ENCODE measurements around the gene DDX3X. TPM values are rescaled to one million over a fixed set of nuclear protein-coding genes. Genes with fewer than 3 reads are reported as not detected.
"Not testable (repeated sequence)": the region's sequence is repeated elsewhere in the genome, so short reads cannot be mapped to it uniquely, and the experiment has no call there.

Gene DDX3X
- total and polyA plus RNA-seq, 2 donors (not counting 1 experiment from before 2014, with no cell fraction given): 130 to 289 TPM

DNA sequence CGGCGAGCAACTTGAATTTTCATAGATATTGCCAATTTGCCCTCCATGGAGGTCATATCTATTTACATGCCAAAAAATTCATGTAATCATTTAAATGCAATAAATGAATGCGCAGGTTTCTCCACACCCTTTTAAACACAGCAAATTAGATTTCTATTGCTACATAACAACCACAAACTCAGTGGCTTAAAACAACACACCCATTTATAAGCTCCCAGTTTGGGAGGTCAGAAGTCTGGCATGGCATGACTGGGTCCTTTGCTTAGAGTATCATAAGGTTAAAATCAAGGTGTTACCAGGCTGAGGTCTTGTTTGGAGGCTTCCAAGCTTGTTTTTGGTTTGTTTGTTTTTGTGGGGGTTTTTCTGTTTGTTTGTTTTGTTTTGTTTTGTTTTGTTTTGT lies 63.3 kb downstream of the DDX3X start:
- Histone ChIP-seq H3K4me1 (ENCODE audit: control insufficient read depth in 2 of 2, insufficient read depth in 2 of 2, low read length in 2 of 2) (no peaks in the 10 kb centered on the region), H3K4me3 (ENCODE audit: control extremely low read depth in 1 of 5, extremely low read depth in 1 of 5, insufficient read depth in 1 of 5, low read depth in 2 of 5, low read length in 4 of 5) (no peak overlapping the region), H3K36me3 (replicated peaks in 1 of 2; ENCODE audit: control extremely low read depth in 1 of 2, control insufficient read depth in 1 of 2, extremely low read depth in 1 of 2, insufficient read depth in 2 of 2, low read length in 1 of 2) (no peaks in the 10 kb centered on the region), H2AFZ (ENCODE audit: insufficient read depth, low read depth, low read length, poor library complexity, severe bottlenecking) (no peak overlapping the region), H3K4me2 (replicated peaks; ENCODE audit: low read depth, low read length, poor library complexity, severe bottlenecking) (no peak overlapping the region), H3K9me3 (ENCODE audit: control extremely low read depth in 1 of 3, control insufficient read depth in 2 of 3, insufficient read depth in 1 of 3, low read length in 2 of 3) (no peaks in the 10 kb centered on the region), H3K9ac (ENCODE audit: low read length) (no peak overlapping the region), H3K27me3 (replicated peaks in 1 of 4; ENCODE audit: control extremely low read depth in 1 of 4, control insufficient read depth in 3 of 4, insufficient read depth in 4 of 4, low read length in 3 of 4) (no peaks in the 10 kb centered on the region), H3K27ac (ENCODE audit: low read length in 2 of 2) (no peak overlapping the region), H4K20me1 (ENCODE audit: control insufficient read depth, insufficient read depth, low read length, poor library complexity, severe bottlenecking) (no peaks in the 10 kb centered on the region), H3K79me2 (ENCODE audit: control insufficient read depth, insufficient read depth, low read length) (no peaks in the 10 kb centered on the region)
- no peaks in the 10 kb centered on the region for H3K27me3 Mint-ChIP-seq
- no peaks in the 10 kb centered on the region for H3K9me3 Mint-ChIP-seq (ENCODE audit: insufficient read depth)
- intact Hi-C loops (cut with micrococcal nuclease): no loop called here
- DNase-seq: no peak
- H3K4me3 Mint-ChIP-seq: no peak overlapping the region
- ChIA-PET CTCF (no interaction called here), POLR2A (no interaction called here)
- WGBS (ENCODE audit: insufficient coverage): no CpG with 5 or more reads among the region's 3 CpGs
- ATAC-seq (ENCODE audit: low read depth): no peak
- TF ChIP-seq, protein P1, sequence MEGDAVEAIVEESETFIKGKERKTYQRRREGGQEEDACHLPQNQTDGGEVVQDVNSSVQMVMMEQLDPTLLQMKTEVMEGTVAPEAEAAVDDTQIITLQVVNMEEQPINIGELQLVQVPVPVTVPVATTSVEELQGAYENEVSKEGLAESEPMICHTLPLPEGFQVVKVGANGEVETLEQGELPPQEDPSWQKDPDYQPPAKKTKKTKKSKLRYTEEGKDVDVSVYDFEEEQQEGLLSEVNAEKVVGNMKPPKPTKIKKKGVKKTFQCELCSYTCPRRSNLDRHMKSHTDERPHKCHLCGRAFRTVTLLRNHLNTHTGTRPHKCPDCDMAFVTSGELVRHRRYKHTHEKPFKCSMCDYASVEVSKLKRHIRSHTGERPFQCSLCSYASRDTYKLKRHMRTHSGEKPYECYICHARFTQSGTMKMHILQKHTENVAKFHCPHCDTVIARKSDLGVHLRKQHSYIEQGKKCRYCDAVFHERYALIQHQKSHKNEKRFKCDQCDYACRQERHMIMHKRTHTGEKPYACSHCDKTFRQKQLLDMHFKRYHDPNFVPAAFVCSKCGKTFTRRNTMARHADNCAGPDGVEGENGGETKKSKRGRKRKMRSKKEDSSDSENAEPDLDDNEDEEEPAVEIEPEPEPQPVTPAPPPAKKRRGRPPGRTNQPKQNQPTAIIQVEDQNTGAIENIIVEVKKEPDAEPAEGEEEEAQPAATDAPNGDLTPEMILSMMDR (IDR thresholded peaks at IDR 0.05): no peak
- no peak for TF ChIP-seq EZH2 (IDR thresholded peaks at IDR 0.05; ENCODE audit: borderline replicate concordance, insufficient read depth, low read depth, low read length, poor library complexity, severe bottlenecking)
- no peak overlapping the region for H3K27ac Mint-ChIP-seq
- H3K4me1 Mint-ChIP-seq: no peaks in the 10 kb centered on the region

GRCh38 chrX:41397768-41398167 lies 63.8 kb downstream of the DDX3X start:
- ChIA-PET CTCF (no interaction called here), POLR2A (no interaction called here)
- Histone ChIP-seq H3K9ac (ENCODE audit: low read length) (no peak overlapping the region), H3K4me2 (replicated peaks; ENCODE audit: low read depth, low read length, poor library complexity, severe bottlenecking) (no peak overlapping the region), H3K27ac (ENCODE audit: low read length in 2 of 2) (no peak overlapping the region), H4K20me1 (ENCODE audit: control insufficient read depth, insufficient read depth, low read length, poor library complexity, severe bottlenecking) (no peaks in the 10 kb centered on the region), H3K4me3 (ENCODE audit: control extremely low read depth in 1 of 5, extremely low read depth in 1 of 5, insufficient read depth in 1 of 5, low read depth in 2 of 5, low read length in 4 of 5) (no peak overlapping the region), H3K27me3 (replicated peaks in 1 of 4; ENCODE audit: control extremely low read depth in 1 of 4, control insufficient read depth in 3 of 4, insufficient read depth in 4 of 4, low read length in 3 of 4) (no peaks in the 10 kb centered on the region), H2AFZ (ENCODE audit: insufficient read depth, low read depth, low read length, poor library complexity, severe bottlenecking) (no peak overlapping the region), H3K79me2 (ENCODE audit: control insufficient read depth, insufficient read depth, low read length) (no peaks in the 10 kb centered on the region), H3K36me3 (replicated peaks in 1 of 2; ENCODE audit: control extremely low read depth in 1 of 2, control insufficient read depth in 1 of 2, extremely low read depth in 1 of 2, insufficient read depth in 2 of 2, low read length in 1 of 2) (no peaks in the 10 kb centered on the region), H3K4me1 (ENCODE audit: control insufficient read depth in 2 of 2, insufficient read depth in 2 of 2, low read length in 2 of 2) (no peaks in the 10 kb centered on the region), H3K9me3 (ENCODE audit: control extremely low read depth in 1 of 3, control insufficient read depth in 2 of 3, insufficient read depth in 1 of 3, low read length in 2 of 3) (no peaks in the 10 kb centered on the region)
- no peaks in the 10 kb centered on the region for H3K27me3 Mint-ChIP-seq
- intact Hi-C loops (cut with micrococcal nuclease): no loop called here
- no peak for DNase-seq
- no peak overlapping the region for H3K27ac Mint-ChIP-seq
- no peak overlapping the region for H3K4me3 Mint-ChIP-seq
- no CpG with 5 or more reads among the region's 2 CpGs for WGBS (ENCODE audit: insufficient coverage)
- no peaks in the 10 kb centered on the region for H3K4me1 Mint-ChIP-seq
- H3K9me3 Mint-ChIP-seq (ENCODE audit: insufficient read depth): no peaks in the 10 kb centered on the region
- ATAC-seq (ENCODE audit: low read depth): no peak
- TF ChIP-seq, protein P1 (IDR thresholded peaks at IDR 0.05): no peak
- TF ChIP-seq EZH2 (IDR thresholded peaks at IDR 0.05; ENCODE audit: borderline replicate concordance, insufficient read depth, low read depth, low read length, poor library complexity, severe bottlenecking): no peak

DNA sequence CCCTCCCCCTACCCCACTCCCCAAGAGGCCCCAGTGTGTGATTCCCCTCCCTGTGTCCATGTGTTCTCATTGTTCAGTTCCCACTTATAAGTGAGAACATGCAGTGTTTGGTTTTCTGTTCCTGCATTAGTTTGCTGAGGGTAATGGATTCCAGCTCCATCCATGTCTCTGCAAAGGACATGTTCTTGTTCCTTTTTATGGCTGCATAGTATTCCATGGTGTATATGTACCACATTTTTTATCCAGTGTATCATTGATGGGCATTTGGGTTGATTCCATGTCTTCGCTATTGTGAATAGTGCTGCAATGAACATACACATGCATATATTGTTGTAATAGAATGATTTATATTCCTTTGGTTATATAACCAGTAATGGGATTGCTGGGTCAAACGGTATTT lies 68.6 kb downstream of the DDX3X start:
- H3K27ac ChIP-seq (ENCODE audit: low read length in 2 of 2); H3K4me1 Mint-ChIP-seq; intact Hi-C loops (cut with micrococcal nuclease); H4K20me1 ChIP-seq (ENCODE audit: control insufficient read depth, insufficient read depth, low read length, poor library complexity, severe bottlenecking); H2AFZ ChIP-seq (ENCODE audit: insufficient read depth, low read depth, low read length, poor library complexity, severe bottlenecking); DNase-seq; H3K9me3 ChIP-seq (ENCODE audit: control extremely low read depth in 1 of 3, control insufficient read depth in 2 of 3, insufficient read depth in 1 of 3, low read length in 2 of 3); ATAC-seq (ENCODE audit: low read depth); H3K27ac Mint-ChIP-seq; CTCF ChIA-PET; H3K4me1 ChIP-seq (ENCODE audit: control insufficient read depth in 2 of 2, insufficient read depth in 2 of 2, low read length in 2 of 2); H3K79me2 ChIP-seq (ENCODE audit: control insufficient read depth, insufficient read depth, low read length); H3K4me2 ChIP-seq (replicated peaks; ENCODE audit: low read depth, low read length, poor library complexity, severe bottlenecking); H3K27me3 Mint-ChIP-seq; H3K36me3 ChIP-seq (replicated peaks in 1 of 2; ENCODE audit: control extremely low read depth in 1 of 2, control insufficient read depth in 1 of 2, extremely low read depth in 1 of 2, insufficient read depth in 2 of 2, low read length in 1 of 2); POLR2A ChIA-PET; H3K4me3 ChIP-seq (ENCODE audit: control extremely low read depth in 1 of 5, extremely low read depth in 1 of 5, insufficient read depth in 1 of 5, low read depth in 2 of 5, low read length in 4 of 5); H3K4me3 Mint-ChIP-seq; H3K9me3 Mint-ChIP-seq (ENCODE audit: insufficient read depth); H3K27me3 ChIP-seq (replicated peaks in 1 of 4; ENCODE audit: control extremely low read depth in 1 of 4, control insufficient read depth in 3 of 4, insufficient read depth in 4 of 4, low read length in 3 of 4); H3K9ac ChIP-seq (ENCODE audit: low read length): not testable (repeated sequence)
- WGBS (ENCODE audit: insufficient coverage): no CpG with 5 or more reads among the region's 2 CpGs
